HepG2 (cell line): ENCODE measurements around the gene C5orf15. TPM values are rescaled to one million over a fixed set of nuclear protein-coding genes. Genes with fewer than 3 reads are reported as not detected.

ENCODE experiments used
- CEBPB ChIP-seq: IDR thresholded peaks from 2 replicates; pipeline ENCODE4 v1.6.1; 2011; ENCODE audit warnings: low read depth, low read length, improper control_type of control experiment, borderline replicate concordance
- DPF2 ChIP-seq: sonication (generic); formaldehyde crosslinking; IDR thresholded peaks from 2 replicates; pipeline ENCODE4 v1.4.0; 2020; ENCODE audit warnings: mild to moderate bottlenecking, low read depth, missing genetic modification reagents, borderline replicate concordance
- KLF11 ChIP-seq: IDR thresholded peaks from 2 replicates; pipeline ENCODE4 v1.6.1; 2016; ENCODE audit warnings: missing compliant biosample characterization
- MIER2 ChIP-seq: IDR thresholded peaks from 2 replicates; pipeline ENCODE4 v1.6.1; 2016; ENCODE audit warnings: missing biosample characterization, missing genetic modification reagents
- PHB2 ChIP-seq: fragments of 450-650 bp; IDR thresholded peaks from 2 replicates; pipeline ENCODE4 v1.6.1; 2018; ENCODE audit not compliant: partially characterized antibody
- PHF5A ChIP-seq: IDR thresholded peaks from one replicate; pipeline ENCODE4 v1.6.1; 2018; ENCODE audit warnings: low read depth, missing genetic modification reagents; ENCODE audit not compliant: unreplicated experiment
- ZBTB7A ChIP-seq: sonication (generic); formaldehyde crosslinking; IDR thresholded peaks from 2 replicates; pipeline ENCODE4 v1.8.0; 2022; ENCODE audit warnings: mild to moderate bottlenecking, missing genetic modification reagents
- ZMYM3 ChIP-seq: sonication (generic); formaldehyde crosslinking; IDR thresholded peaks from 2 replicates; pipeline ENCODE4 v1.5.1; 2020; ENCODE audit warnings: mild to moderate bottlenecking, missing genetic modification reagents
- ZNF20 ChIP-seq: sonication (generic); formaldehyde crosslinking; IDR thresholded peaks from 2 replicates; pipeline ENCODE4 v1.4.0; 2020; ENCODE audit warnings: mild to moderate bottlenecking, moderate library complexity, missing genetic modification reagents
- ZNF317 ChIP-seq: sonication (generic); formaldehyde crosslinking; IDR thresholded peaks from 2 replicates; pipeline ENCODE4 v1.5.0; 2020; ENCODE audit warnings: mild to moderate bottlenecking, missing genetic modification reagents
- ZNF562 ChIP-seq: sonication (generic); formaldehyde crosslinking; IDR thresholded peaks from 2 replicates; pipeline ENCODE4 v1.8.0; 2022; ENCODE audit warnings: missing genetic modification reagents, borderline replicate concordance
- ZNF576 ChIP-seq: sonication (generic); formaldehyde crosslinking; IDR thresholded peaks from 2 replicates; pipeline ENCODE4 v1.4.0; 2020; ENCODE audit warnings: mild to moderate bottlenecking, missing genetic modification reagents
- ZNF704 ChIP-seq: sonication (generic); formaldehyde crosslinking; IDR thresholded peaks from 2 replicates; pipeline ENCODE4 v1.8.1; 2023; ENCODE audit warnings: mild to moderate bottlenecking, inconsistent platforms, moderate library complexity, missing genetic modification reagents, borderline replicate concordance
- polyA plus RNA-seq, 8 experiments: library from polyadenylated mRNA; depleted of rRNA in 3 of 8; stranded (reverse) in 7 of 8; unstranded in 1 of 8; fragments of >200 nt; fragmentation: Illumina TruSeq in 4 of 8; extraction: Trizol in 4 of 8; gene quantifications; 2 replicates each; pipeline versions ENCODE4 v1.2.1 to v1.2.3, GENCODE V29; 2011 to 2016; ENCODE audit warnings: low read depth in 4 of 8, missing spikeins in 1 of 8, mixed read lengths in 1 of 8; ENCODE audit not compliant: insufficient read depth in 1 of 8
- total RNA-seq, 5 experiments: library from RNA; depleted of rRNA; stranded (reverse); fragments of >200 nt; fragmentation: Illumina TruSeq; extraction: Trizol; gene quantifications; 2 replicates each; pipeline ENCODE4 v1.2.3, GENCODE V29; 2016; ENCODE audit warnings: low read depth in 1 of 5
- TF ChIP-seq, protein P1 (sequence below), 2 experiments: sonication (generic) in 1 of 2; formaldehyde crosslinking in 1 of 2; IDR thresholded peaks; 2 replicates each; pipeline versions ENCODE4 v1.4.0 to v1.6.1; 2016 to 2020; ENCODE audit warnings: borderline replicate concordance in 1 of 2, low read depth in 1 of 2, mild to moderate bottlenecking in 1 of 2, missing genetic modification reagents in 1 of 2
- TF ChIP-seq, protein P2 (sequence below): IDR thresholded peaks from 2 replicates; pipeline ENCODE4 v1.6.1; 2016; ENCODE audit warnings: missing genetic modification reagents, missing compliant biosample characterization
- TF ChIP-seq, protein P3 (sequence below): IDR thresholded peaks from 2 replicates; pipeline ENCODE4 v1.6.1; 2018; ENCODE audit warnings: missing genetic modification reagents
- TF ChIP-seq, protein P4 (sequence below): sonication (generic); formaldehyde crosslinking; IDR thresholded peaks from 2 replicates; pipeline ENCODE4 v1.8.0; 2022; ENCODE audit warnings: missing genetic modification reagents, low read depth, mild to moderate bottlenecking, borderline replicate concordance
- TF ChIP-seq, protein P5 (sequence below), 2 experiments: sonication (generic) in 1 of 2; formaldehyde crosslinking in 1 of 2; IDR thresholded peaks; 2 replicates each; pipeline versions ENCODE4 v1.4.0 to v1.6.1; 2018 to 2020; ENCODE audit warnings: missing genetic modification reagents in 2 of 2, borderline replicate concordance in 1 of 2, low read depth in 1 of 2, mild to moderate bottlenecking in 1 of 2, missing biosample characterization in 1 of 2

The C5orf15 gene
- total and polyA plus RNA-seq, 2 of the 13 experiments (the other 11 are each of a cell fraction or from before 2014, with no cell fraction given), result 58.5 to 82.7 TPM

GRCh38 chr5:133968204-133968980 lies at the start of gene C5orf15 (continued):
- no peak for TF ChIP-seq ZBTB7A (CRISPR knock-in tag)
- TF ChIP-seq, protein P1, sequence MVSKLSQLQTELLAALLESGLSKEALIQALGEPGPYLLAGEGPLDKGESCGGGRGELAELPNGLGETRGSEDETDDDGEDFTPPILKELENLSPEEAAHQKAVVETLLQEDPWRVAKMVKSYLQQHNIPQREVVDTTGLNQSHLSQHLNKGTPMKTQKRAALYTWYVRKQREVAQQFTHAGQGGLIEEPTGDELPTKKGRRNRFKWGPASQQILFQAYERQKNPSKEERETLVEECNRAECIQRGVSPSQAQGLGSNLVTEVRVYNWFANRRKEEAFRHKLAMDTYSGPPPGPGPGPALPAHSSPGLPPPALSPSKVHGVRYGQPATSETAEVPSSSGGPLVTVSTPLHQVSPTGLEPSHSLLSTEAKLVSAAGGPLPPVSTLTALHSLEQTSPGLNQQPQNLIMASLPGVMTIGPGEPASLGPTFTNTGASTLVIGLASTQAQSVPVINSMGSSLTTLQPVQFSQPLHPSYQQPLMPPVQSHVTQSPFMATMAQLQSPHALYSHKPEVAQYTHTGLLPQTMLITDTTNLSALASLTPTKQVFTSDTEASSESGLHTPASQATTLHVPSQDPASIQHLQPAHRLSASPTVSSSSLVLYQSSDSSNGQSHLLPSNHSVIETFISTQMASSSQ (IDR thresholded peaks at IDR 0.05; ENCODE audit: low read depth), result no peak
- TF ChIP-seq, protein P1 (CRISPR knock-in tag; IDR thresholded peaks at IDR 0.05; ENCODE audit: borderline replicate concordance), result peak; percentile 84; the same call in 1 of the 2 replicates
- peak; percentile 68; the same call in 1 of the 2 replicates for TF ChIP-seq KLF11 (CRISPR knock-in tag)
- TF ChIP-seq, protein P2, sequence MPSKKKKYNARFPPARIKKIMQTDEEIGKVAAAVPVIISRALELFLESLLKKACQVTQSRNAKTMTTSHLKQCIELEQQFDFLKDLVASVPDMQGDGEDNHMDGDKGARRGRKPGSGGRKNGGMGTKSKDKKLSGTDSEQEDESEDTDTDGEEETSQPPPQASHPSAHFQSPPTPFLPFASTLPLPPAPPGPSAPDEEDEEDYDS (CRISPR knock-in tag), result peak; percentile 98
- TF ChIP-seq ZNF704 (CRISPR knock-in tag), result peak; percentile 83; the same call in 1 of the 2 replicates
- TF ChIP-seq, protein P3, sequence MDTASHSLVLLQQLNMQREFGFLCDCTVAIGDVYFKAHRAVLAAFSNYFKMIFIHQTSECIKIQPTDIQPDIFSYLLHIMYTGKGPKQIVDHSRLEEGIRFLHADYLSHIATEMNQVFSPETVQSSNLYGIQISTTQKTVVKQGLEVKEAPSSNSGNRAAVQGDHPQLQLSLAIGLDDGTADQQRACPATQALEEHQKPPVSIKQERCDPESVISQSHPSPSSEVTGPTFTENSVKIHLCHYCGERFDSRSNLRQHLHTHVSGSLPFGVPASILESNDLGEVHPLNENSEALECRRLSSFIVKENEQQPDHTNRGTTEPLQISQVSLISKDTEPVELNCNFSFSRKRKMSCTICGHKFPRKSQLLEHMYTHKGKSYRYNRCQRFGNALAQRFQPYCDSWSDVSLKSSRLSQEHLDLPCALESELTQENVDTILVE, result peak; percentile 69
- peak; percentile 32 for TF ChIP-seq PHF5A (CRISPR knock-in tag)
- TF ChIP-seq, protein P4, sequence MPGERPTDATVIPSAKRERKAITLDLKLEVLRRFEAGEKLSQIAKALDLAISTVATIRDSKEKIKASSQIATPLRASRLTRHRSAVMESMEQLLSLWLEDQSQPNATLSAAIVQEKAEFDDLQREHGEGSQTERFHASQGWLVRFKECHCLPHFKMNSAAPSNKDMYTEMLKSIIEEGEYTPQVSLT (CRISPR knock-in tag), result no peak
- peak; percentile 35; the same call in 1 of the 2 replicates for TF ChIP-seq ZMYM3 (CRISPR knock-in tag)
- TF ChIP-seq ZNF576 (CRISPR knock-in tag), result no peak
- no peak for TF ChIP-seq ZNF562 (CRISPR knock-in tag)
- no peak for TF ChIP-seq CEBPB
- TF ChIP-seq MIER2 (CRISPR knock-in tag), result peak; percentile 71; the same call in 1 of the 2 replicates
- TF ChIP-seq, protein P5, sequence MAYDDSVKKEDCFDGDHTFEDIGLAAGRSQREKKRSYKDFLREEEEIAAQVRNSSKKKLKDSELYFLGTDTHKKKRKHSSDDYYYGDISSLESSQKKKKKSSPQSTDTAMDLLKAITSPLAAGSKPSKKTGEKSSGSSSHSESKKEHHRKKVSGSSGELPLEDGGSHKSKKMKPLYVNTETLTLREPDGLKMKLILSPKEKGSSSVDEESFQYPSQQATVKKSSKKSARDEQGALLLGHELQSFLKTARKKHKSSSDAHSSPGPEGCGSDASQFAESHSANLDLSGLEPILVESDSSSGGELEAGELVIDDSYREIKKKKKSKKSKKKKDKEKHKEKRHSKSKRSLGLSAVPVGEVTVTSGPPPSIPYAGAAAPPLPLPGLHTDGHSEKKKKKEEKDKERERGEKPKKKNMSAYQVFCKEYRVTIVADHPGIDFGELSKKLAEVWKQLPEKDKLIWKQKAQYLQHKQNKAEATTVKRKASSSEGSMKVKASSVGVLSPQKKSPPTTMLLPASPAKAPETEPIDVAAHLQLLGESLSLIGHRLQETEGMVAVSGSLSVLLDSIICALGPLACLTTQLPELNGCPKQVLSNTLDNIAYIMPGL (CRISPR knock-in tag; IDR thresholded peaks at IDR 0.05; ENCODE audit: borderline replicate concordance in 1 of 2, low read depth in 1 of 2), result peak; percentile 86 to 93
- 0 out of 2 replicates have a peak, but pooled peaks have one; percentile 32 for TF ChIP-seq DPF2
- TF ChIP-seq PHB2, result no peak
- peak; percentile 20; the same call in 1 of the 2 replicates for TF ChIP-seq ZNF317 (CRISPR knock-in tag)
- TF ChIP-seq ZNF20, result no peak
